GM21381 (cell line): ENCODE measurements around the gene CAPN9.
"Not testable (repeated sequence)": the region's sequence is repeated elsewhere in the genome, so short reads cannot be mapped to it uniquely, and the experiment has no call there.

Experiments
- ATAC-seq: cut with Tn5 transposase; IDR thresholded peaks from one replicate; pipeline ENCODE4 v1.9.1; 2021; ENCODE audit warnings: mild to moderate bottlenecking, moderate library complexity; ENCODE audit not compliant: unreplicated experiment

Gene CAPN9, protein sequence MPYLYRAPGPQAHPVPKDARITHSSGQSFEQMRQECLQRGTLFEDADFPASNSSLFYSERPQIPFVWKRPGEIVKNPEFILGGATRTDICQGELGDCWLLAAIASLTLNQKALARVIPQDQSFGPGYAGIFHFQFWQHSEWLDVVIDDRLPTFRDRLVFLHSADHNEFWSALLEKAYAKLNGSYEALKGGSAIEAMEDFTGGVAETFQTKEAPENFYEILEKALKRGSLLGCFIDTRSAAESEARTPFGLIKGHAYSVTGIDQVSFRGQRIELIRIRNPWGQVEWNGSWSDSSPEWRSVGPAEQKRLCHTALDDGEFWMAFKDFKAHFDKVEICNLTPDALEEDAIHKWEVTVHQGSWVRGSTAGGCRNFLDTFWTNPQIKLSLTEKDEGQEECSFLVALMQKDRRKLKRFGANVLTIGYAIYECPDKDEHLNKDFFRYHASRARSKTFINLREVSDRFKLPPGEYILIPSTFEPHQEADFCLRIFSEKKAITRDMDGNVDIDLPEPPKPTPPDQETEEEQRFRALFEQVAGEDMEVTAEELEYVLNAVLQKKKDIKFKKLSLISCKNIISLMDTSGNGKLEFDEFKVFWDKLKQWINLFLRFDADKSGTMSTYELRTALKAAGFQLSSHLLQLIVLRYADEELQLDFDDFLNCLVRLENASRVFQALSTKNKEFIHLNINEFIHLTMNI

GRCh38 chr1:230747127-230747730 is at the start of gene CAPN9:
Gene CAPN9, plus strand, starts transcription at chr1:230747388. Its CDS starts 109 bp downstream, at chr1:230747497.
- ATAC-seq = no peak

DNA sequence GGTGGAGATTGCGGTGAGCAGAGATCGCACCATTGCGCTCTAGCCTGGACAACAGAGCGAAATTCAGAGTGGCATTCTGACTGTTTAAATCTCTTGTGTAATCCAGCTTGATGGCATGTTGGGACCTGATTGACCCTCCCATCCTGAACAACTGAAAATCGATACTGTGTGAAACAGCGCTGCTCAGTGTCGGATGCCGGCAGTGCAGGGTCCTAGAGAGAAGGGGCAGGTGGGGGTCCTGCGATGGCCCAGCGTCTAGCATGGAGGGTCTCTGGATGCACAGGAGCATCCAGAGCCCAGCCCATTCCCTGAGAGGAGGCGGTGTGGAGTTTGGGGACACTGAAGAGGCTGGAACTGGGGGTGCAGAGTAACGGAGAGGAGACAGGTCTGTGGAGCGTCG is 49.1 kb upstream of the CAPN9 start:
- no peak for ATAC-seq

DNA sequence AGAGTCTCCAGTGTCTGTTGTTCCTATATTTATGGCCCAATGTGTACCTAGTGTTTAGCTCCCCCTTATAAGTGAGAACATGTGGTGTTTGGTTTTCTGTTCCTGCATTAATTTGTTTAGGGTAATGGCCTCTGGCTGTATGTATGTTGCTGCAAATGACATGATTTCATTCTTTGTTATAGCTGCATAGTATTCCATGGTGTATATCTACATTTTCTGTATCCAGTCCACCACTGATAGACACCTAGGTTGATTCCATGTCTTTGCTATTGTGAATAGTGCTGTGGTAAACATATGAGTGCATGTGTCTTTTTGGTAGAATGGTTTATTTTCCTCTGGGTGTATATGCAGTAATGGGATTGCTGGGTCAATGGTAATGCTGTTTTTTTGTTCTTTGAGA is 48.2 kb upstream of the CAPN9 start:
- ATAC-seq = not testable (repeated sequence)

DNA sequence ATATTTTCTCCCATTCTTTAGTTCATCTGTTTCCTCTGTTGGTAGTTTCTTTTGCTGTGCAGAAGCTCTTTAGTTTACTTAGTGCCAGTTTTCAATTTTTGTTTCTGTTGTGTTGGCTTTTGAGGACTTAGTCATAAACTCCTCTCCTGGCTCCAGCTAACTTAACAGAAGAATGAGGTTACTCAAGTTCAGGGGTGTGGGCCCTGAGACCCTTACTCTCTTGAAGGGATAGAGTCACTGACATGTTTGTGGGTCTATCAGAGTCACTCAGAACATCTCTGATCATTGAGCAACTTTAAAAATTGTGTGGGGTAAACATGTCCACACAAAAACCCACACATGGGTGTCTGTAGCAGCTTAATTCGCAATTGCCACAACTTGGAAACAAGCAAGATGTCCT is 47.5 kb upstream of the CAPN9 start:
- no peak for ATAC-seq

- no peak for ATAC-seq
These were observed 47.1 kb upstream of the CAPN9 start for GRCh38 chr1:230700132-230700531.

- ATAC-seq = no peak
These were observed 45.8 kb upstream of the CAPN9 start for GRCh38 chr1:230701434-230701833.

DNA sequence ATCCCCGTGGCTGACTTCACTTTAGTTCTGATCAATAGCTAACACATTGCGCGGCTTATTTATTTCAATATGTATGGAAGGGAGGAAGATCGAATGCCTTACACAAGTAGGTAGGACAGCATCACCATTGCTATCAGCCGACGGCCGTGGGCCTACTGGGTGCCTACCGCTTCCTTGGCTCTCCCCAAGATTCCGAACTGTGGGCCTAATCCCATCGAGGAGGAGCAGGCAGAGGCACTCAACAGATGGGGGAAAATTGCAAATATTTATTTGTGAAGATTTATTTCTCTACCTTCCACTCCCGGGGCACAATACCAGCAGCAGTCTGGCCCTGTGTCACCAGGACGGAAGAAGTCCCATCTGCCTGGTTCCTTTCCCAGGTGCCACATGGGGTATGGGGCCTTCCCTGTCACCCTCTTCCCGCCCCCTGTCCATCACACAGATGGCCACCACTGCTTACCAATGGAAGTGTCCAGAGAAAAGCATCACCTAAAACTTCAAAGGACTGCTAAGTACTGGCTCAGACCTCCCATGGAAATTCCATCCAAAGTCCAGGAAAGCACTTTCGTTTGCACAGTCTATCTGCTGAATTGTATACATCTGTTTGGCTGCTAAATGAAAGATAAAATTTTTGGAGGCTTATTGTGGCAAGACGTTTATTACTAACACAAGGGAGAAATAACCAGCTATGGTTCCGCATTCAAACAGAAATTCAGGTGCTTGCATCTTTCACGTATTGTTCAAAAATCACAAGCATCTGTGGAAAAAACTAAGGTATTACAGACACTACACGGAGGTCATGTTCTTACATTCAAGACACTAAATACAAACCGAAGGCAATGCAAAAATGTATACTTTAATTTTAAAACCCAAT is 45.1 kb upstream of the CAPN9 start:
- no peak for ATAC-seq

DNA sequence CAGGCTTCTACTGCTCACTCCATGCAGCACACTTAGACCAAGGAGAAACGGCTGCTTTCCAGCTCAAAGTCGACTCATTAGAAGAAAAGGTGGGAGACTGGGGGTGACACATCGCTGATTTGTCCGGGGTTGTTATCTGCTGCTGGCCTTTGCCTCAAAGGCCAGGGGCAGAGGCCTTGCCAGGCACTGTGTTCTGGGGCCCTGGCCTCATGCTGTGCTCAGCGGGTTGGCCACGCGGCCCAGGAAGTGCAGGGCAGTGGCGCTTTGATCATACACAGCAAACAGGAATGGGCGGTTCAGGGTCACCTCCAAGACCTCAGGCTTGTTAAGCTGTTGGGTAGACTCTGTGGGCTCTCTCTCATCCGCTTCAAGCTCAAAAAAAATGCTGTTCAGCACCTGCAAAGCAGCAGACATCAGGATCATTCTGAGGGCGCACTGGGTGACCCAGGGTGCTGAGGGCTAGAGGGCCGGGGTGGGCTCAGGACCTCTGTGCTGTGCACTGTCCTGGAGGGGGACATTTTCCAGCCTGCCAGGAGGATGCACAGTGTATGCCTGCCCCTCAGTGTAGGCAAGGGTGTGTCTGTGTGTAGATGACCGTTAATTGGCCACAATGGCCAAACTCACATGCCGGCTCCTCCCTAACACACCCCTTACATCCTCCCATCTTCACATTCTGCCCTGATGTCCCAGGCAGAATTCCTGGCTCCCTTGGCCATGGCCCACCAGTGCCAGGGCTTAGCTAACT is 44.1 kb upstream of the CAPN9 start:
- ATAC-seq = no peak

GRCh38 chr1:230703679-230704385 is 43.4 kb upstream of the CAPN9 start:
- no peak for ATAC-seq

DNA sequence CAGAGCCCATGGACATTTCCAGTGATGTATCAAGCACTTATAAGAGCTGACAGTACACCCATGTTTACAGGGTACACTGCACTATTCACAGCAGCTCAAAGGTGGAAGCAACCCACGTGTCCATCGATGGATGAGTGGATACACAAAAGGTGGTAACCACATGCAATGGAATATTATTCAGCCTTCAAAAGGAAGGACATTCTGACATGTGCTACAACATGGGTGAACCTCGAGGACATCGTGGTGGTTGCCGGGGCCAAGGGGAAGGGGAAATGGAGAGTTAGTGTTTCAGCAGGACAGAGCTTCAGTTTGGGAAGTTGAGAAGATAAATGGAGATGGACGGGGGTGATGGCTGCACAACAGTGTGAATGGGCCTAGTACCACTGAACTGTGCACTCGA is 42.4 kb upstream of the CAPN9 start:
- no peak for ATAC-seq

DNA sequence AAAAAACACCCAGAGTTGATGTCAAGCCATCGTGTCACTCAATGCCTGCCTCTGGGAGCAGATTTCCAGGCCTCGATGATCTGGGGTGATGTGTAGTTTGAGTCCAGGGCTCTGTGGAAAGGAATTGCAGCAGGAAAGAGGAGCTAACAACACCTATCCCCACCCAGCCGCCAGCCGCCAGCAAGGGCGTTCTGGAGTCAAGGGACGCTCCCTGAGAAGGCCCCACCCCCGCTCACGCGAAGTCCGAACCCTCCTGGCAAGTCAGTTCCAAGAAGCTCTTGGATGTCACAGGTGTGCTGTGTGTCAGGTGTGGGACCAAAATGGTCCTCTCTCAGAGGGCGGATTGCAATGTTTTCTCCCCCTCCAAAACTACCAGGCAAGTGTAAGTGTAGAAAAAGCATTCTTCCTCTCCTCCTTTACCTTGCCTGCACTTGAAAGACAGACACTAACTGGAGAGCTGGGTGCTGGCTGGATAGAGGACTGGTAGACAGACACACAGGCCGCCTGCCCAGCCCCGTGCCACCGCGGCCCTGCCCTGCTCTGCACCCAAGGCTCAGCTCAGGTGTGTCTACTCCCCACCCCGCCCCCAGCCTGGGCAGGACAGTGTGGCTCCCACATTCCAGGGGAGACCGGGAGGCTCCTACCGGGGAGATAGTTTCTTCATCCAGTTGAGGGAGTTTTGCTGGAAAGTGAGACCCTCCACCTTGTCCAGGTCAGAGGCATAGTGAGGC is 41.7 kb upstream of the CAPN9 start:
- no peak for ATAC-seq

DNA sequence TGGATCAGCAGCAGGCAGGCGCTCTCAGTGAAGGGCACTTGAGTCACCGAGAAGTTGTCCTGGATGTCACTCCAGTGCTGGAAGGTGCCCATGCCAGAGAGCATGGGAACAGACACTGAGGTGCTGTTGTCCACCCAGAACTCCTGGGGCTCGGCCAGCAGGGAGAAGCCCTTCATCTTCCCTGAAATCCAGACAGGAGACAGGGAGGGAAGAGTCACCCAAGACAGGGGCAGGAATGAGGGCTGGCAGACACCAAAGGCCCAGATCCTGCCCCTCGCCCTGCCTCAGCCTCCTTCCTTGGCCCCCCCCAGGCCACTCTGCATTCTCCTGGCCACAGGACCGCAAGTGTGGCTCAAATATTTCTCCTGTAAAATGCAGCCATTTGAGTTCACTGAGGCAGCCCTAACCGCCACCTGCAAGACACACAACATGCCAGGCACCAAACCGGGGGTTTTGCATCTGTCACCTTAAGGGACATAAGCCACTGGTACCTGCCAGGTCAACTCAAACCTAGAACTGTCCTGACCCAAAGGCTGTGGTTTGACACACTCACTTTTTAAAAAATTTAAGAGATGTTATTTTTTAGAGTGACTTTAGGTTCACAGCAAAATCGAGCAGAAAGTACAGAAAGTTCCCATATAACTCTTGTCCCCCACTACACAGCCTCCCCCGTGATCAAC is 41.0 kb upstream of the CAPN9 start:
- no peak for ATAC-seq

- ATAC-seq = no peak
These were observed 40.1 kb upstream of the CAPN9 start for GRCh38 chr1:230706887-230707731.

DNA sequence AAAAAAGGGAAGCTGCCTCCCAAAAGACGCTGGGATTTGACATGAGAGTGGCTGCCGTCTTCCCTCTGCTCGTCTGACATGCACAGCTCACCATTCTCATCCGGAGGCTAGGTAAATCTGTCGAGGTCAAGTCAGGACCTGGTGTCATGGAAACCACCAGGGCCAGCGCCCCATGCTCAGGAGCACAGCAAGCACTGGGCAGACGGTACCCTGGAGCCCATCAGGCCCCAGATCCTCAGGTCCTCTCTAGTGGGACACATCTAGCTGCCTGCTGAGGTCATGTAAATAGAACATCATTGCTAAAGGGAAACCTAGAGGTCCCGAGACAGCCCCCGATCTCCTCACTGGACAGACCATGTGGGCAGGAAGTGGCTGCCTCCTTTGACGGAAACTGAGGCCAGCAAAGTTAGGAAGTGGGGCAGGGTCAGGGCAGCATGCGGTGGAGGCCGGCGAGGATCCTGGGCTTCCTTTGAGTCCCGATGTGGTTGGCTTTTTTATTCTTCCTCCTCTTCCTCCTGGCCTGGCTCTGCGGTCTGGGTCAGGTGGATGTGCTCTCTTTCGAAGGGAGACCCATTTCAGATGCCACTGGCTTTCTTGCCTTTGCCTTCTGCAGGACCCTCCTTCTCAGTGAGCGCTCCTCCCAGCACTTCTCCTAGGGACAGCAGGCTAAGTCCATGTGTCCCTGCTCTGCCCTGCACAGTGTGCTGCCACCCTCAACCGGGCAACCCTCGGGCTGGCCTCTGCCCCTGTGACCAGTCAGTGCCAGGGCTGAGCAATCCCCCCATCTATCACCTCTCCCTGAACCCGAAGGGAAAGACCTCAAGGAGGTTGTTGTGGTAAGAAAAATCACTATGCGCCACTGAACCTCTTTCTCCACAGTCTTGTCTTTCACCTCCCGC is 39.2 kb upstream of the CAPN9 start:
- ATAC-seq = no peak

DNA sequence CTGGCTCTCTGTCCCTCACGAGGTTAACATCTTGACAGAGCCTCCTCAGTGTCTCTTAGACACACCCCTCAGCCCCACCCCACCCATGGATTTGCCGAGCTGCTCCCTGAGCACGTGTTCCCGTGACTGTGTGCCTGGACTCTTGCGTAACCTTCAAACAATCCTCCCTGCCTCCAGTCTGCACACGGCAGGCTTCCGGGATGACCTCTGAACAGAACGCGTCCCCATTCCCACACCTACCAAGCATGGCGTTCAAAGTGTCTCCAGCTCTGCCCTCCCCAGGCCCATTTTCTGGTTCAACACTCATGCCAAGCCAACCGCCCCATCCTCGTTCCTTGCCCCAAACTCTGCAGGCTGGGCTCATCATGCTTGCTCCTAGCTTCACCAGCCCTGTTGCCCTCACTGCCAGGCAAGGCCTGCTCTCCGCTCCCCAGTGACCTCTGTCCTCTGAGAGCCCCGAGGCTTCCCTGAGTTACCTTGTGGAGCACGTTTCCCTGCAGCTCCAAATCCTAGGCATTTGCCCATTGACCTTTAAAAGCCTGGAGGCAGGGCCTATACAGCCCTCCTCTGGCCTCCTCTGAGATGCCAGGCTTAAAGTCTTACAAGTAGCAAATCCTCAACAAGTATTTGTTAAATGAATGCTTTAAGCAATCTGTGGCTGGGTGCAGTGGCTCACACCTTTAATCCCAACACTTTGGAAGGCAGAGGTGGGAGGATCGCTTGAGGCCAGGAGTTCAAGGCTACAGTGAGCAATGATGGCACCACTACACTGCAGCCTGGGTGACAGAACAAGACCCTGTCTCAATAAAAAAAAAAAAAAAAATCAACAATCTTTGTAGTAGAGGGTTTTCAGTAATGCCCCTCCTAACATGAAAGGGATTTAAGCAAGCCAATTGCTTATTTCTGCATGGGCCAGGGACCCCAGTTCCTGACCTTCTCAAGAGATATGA is 38.3 kb upstream of the CAPN9 start:
- no peak for ATAC-seq
